Measurements from ENCODE around the gene TMED1.

The TMED1 gene

DNA sequence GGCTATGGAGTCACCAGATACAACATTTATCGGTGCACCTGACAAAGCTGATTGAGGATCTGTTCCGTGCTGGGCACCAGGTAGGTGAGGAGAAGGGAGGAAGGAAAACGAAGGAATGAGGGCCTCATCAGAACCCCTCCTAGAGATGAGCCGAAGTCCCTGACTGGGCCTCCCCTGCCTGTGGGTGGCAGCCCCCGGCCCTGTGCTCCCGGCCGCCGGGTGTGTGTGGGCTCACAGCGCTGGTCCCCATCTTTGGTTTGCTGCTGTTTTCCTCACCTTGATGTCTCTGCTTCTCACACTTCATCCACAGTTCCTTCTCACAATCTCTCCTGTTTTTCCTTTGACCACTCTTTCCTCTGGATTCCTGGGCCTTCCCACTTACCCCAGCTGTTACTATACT, 32.8 kb downstream of the TMED1 start:
- Histone ChIP-seq H3K4me3 (ENCODE audit: low read depth, low read length) (no peak overlapping the region), H3K36me3 (peaks cover 63% of the 10 kb centered on the region), H3K27me3 (ENCODE audit: insufficient read depth, low read depth, severe bottlenecking) (no peaks in the 10 kb centered on the region)

DNA sequence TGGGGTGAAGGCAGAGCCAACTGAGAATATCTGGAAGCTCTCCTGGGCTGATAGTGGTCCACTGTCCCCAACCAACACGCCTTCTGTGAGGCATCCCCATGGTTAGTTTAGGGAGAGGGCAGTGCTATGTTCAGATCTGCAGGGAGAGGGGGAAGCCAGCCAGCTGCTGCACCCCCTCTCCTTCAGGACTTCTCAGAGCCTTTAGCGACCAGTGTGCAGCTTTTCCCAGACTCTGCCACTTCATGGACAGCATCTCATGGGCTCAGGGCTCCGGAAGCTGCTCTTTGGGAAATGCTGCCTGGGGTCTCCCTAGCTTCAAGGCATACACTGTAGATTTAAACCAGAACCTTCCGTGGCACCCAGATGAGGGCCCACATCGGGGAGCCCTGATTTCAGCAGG, 33.5 kb downstream of the TMED1 start:
- no peak overlapping the region for H3K27ac ChIP-seq
- TF ChIP-seq, protein P1, sequence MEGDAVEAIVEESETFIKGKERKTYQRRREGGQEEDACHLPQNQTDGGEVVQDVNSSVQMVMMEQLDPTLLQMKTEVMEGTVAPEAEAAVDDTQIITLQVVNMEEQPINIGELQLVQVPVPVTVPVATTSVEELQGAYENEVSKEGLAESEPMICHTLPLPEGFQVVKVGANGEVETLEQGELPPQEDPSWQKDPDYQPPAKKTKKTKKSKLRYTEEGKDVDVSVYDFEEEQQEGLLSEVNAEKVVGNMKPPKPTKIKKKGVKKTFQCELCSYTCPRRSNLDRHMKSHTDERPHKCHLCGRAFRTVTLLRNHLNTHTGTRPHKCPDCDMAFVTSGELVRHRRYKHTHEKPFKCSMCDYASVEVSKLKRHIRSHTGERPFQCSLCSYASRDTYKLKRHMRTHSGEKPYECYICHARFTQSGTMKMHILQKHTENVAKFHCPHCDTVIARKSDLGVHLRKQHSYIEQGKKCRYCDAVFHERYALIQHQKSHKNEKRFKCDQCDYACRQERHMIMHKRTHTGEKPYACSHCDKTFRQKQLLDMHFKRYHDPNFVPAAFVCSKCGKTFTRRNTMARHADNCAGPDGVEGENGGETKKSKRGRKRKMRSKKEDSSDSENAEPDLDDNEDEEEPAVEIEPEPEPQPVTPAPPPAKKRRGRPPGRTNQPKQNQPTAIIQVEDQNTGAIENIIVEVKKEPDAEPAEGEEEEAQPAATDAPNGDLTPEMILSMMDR (IDR thresholded peaks at IDR 0.05; ENCODE audit: low read depth, low read length) = no peak
- H3K36me3 ChIP-seq = peaks cover 66% of the 10 kb centered on the region
- no peak overlapping the region for H3K4me3 ChIP-seq (ENCODE audit: low read depth, low read length)
- no peak for DNase-seq
- H3K9me3 ChIP-seq (ENCODE audit: severe bottlenecking) = no peaks in the 10 kb centered on the region
- no peaks in the 10 kb centered on the region for H3K27me3 ChIP-seq (ENCODE audit: insufficient read depth, low read depth, severe bottlenecking)

More for the DNA sequence above, 32.8 kb downstream of the TMED1 start:
- Histone ChIP-seq H3K9me3 (ENCODE audit: severe bottlenecking) (no peaks in the 10 kb centered on the region), H3K27ac (no peak overlapping the region)
- TF ChIP-seq, protein P1 (IDR thresholded peaks at IDR 0.05; ENCODE audit: low read depth, low read length) = no peak
- DNase-seq = no peak

DNA sequence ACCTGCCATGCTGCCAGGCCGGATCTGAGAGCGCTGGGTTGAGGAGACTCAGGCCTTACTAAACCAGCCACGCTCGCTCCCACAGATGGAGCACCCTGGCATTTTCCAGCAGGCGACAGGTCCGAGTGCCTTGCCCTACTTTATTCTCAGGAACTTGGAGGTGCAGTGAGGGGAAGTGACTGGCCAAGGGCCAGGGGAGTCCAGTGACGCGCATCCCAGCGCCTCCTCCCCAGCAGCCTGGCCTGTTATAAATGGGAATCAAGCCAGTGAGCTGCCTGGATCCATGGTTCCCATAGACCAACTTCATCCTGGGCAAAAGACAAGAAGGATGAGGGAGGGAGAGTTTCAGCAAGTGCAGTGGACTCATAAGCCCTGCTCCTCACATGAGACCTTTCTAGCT, 35.5 kb downstream of the TMED1 start:
- H3K9me3 ChIP-seq (ENCODE audit: severe bottlenecking) = no peaks in the 10 kb centered on the region
- DNase-seq = no peak
- TF ChIP-seq, protein P1 (IDR thresholded peaks at IDR 0.05; ENCODE audit: low read depth, low read length) = no peak
- no peak overlapping the region for H3K27ac ChIP-seq
- H3K36me3 ChIP-seq = peaks cover 69% of the 10 kb centered on the region
- H3K27me3 ChIP-seq (ENCODE audit: insufficient read depth, low read depth, severe bottlenecking) = no peaks in the 10 kb centered on the region
- H3K4me3 ChIP-seq (ENCODE audit: low read depth, low read length) = no peak overlapping the region

DNA sequence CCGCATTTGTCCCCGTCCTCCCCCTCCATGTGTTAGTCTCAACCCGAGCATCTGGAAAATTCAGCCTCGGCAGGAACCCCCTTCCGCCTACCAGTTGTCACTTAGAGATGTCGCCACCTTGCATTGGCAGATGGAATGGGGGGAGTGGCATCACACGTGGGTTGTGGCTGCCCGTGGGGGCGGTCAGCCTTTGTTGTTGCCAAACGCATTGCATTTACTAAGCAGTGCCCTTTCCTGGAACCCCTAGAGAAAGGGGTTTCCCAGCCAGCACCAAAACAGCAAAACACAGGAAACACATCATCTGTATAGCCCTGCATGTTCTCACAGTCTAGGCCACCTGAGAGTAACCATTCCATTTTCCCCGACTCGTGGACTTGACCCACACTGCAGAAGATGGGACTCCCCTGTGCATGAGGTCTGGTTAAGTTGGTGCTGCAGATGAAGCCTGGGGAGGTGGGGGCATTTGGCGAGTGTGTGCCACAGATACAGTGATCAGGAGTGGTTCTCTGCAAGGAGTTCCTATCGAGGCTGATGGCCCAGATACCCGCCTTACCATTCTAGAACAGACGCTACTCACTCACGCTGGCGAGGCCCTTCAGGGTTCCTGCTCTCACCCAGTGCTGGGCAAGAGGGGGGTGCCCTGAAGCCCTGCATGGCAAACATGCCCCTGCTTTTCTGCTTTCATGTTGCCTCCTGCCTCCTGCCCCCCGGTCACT, 38.3 kb downstream of the TMED1 start:
- peaks cover 74% of the 10 kb centered on the region for H3K36me3 ChIP-seq

DNA sequence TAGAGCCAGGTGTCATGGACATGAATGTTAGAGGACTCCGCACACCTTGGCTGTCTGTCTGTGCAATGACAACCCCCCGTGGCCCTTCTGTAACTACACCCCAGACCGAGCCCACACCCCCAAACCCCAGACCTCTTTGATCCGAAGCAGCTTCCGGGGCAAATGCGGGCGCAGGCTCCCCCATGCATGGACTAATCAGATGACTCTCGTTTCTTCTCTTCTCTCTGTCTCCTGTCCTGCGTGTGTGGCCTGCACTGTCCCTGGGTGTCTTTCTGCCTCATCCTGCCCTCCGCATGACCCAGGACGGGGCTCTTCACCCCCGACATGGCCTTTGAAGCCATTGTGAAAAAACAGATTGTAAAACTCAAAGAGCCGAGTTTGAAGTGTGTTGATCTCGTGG, 38.9 kb downstream of the TMED1 start:
- H3K4me3 ChIP-seq (ENCODE audit: low read depth, low read length) = no peak overlapping the region

More for the DNA sequence above, 38.3 kb downstream of the TMED1 start:
- no peaks in the 10 kb centered on the region for H3K9me3 ChIP-seq (ENCODE audit: severe bottlenecking)
- H3K27ac ChIP-seq = no peak overlapping the region
- no peak for DNase-seq
- no peaks in the 10 kb centered on the region for H3K27me3 ChIP-seq (ENCODE audit: insufficient read depth, low read depth, severe bottlenecking)
- TF ChIP-seq, protein P1 (IDR thresholded peaks at IDR 0.05; ENCODE audit: low read depth, low read length) = no peak
- H3K4me3 ChIP-seq (ENCODE audit: low read depth, low read length) = no peak overlapping the region

More for the DNA sequence above, 38.9 kb downstream of the TMED1 start:
- H3K27ac ChIP-seq = no peak overlapping the region
- H3K27me3 ChIP-seq (ENCODE audit: insufficient read depth, low read depth, severe bottlenecking) = no peaks in the 10 kb centered on the region
- H3K36me3 ChIP-seq = peaks cover 74% of the 10 kb centered on the region
- H3K9me3 ChIP-seq (ENCODE audit: severe bottlenecking) = no peaks in the 10 kb centered on the region
- no peak for DNase-seq
- TF ChIP-seq, protein P1 (IDR thresholded peaks at IDR 0.05; ENCODE audit: low read depth, low read length) = no peak

Data from WERI-Rb-1 (cell line).